Fibroblast of pulmonary artery (primary cell): ENCODE measurements around the gene EPG5.

ENCODE experiments used
- DNase-seq: peaks from one replicate; pipeline ENCODE4 v3.0.0-alpha.2; 2010; ENCODE audit warnings: low read depth
- H3K4me3 ChIP-seq: replicated peaks from 2 replicates; pipeline ENCODE4 v1.5.1; 2011; ENCODE audit warnings: low read depth, mild to moderate bottlenecking, control low read depth, low read length, moderate library complexity
- CTCF ChIP-seq: IDR thresholded peaks from 2 replicates; pipeline ENCODE4 v1.5.1; 2011; ENCODE audit warnings: mild to moderate bottlenecking, control low read depth, low read length, inconsistent platforms; ENCODE audit errors: missing control alignments

Gene EPG5

GRCh38 chr18:45945669-45946068, 21.5 kb downstream of the EPG5 start:
- no peak overlapping the region for H3K4me3 ChIP-seq
- TF ChIP-seq CTCF: no peak
- no peak for DNase-seq

- no peak overlapping the region for H3K4me3 ChIP-seq
- TF ChIP-seq CTCF: no peak
- DNase-seq: no peak
Observed at GRCh38 chr18:45940724-45941123, 26.4 kb downstream of the EPG5 start.

- no peak for DNase-seq
Observed at GRCh38 chr18:45939236-45939635, 27.9 kb downstream of the EPG5 start.

GRCh38 chr18:45938488-45938935, 28.6 kb downstream of the EPG5 start:
- H3K4me3 ChIP-seq: no peak overlapping the region
- no peak for DNase-seq
- TF ChIP-seq CTCF: no peak

More at GRCh38 chr18:45939236-45939635, 27.9 kb downstream of the EPG5 start:
- no peak for TF ChIP-seq CTCF
- H3K4me3 ChIP-seq: no peak overlapping the region

- TF ChIP-seq CTCF: no peak
- no peak overlapping the region for H3K4me3 ChIP-seq
- DNase-seq: peak; percentile 31
Observed at GRCh38 chr18:45935591-45936335, 31.4 kb downstream of the EPG5 start.

- no peak overlapping the region for H3K4me3 ChIP-seq
- no peak for DNase-seq
- TF ChIP-seq CTCF: no peak
Observed at GRCh38 chr18:45932708-45933107, 34.4 kb downstream of the EPG5 start.

- no peak overlapping the region for H3K4me3 ChIP-seq
- no peak for TF ChIP-seq CTCF
- DNase-seq: no peak
Observed at GRCh38 chr18:45930963-45931362, 36.2 kb downstream of the EPG5 start.
